RWPE2 (cell line): ENCODE results near the gene SAP30.

Source experiments
- ATAC-seq: fragments of 200-7000 bp; cut with Tn5 transposase; 3 replicates; pipeline ENCODE4 v1.9.1; 2021; ENCODE audit warnings: low read depth
- DNase-seq: peaks from one replicate; pipeline ENCODE4 v3.0.0-alpha.2; 2020; ENCODE audit warnings: low spot score
- H3K27ac ChIP-seq: fragments of 450-650 bp; 2 replicates; pipeline ENCODE4 v1.5.1; 2017; ENCODE audit warnings: mild to moderate bottlenecking; ENCODE audit not compliant: poor library complexity, severe bottlenecking
- H3K27me3 ChIP-seq: fragments of 250-450 bp; sonication (Bioruptor Pico); 2 replicates; pipeline ENCODE4 v1.5.1; 2021; ENCODE audit warnings: mild to moderate bottlenecking, moderate library complexity; ENCODE audit not compliant: insufficient read depth, poor library complexity, severe bottlenecking
- H3K36me3 ChIP-seq: fragments of 250-450 bp; sonication (Bioruptor Pico); 2 replicates; pipeline ENCODE4 v1.5.1; 2020; ENCODE audit warnings: low read depth, mild to moderate bottlenecking, moderate library complexity
- H3K4me1 ChIP-seq: fragments of 250-450 bp; sonication (Bioruptor Pico); 2 replicates; pipeline ENCODE4 v1.5.1; 2021; ENCODE audit warnings: mild to moderate bottlenecking, moderate library complexity; ENCODE audit not compliant: insufficient read depth, poor library complexity, severe bottlenecking
- H3K4me3 ChIP-seq: fragments of 250-450 bp; sonication (Bioruptor Pico); 2 replicates; pipeline ENCODE4 v1.5.1; 2021; ENCODE audit warnings: mild to moderate bottlenecking, moderate library complexity; ENCODE audit not compliant: severe bottlenecking
- H3K9me3 ChIP-seq: fragments of 250-450 bp; sonication (Bioruptor Pico); 2 replicates; pipeline ENCODE4 v1.5.1; 2021; ENCODE audit warnings: mild to moderate bottlenecking, moderate library complexity; ENCODE audit not compliant: severe bottlenecking
- TF ChIP-seq, protein P1 (sequence below): fragments of 450-650 bp; IDR thresholded peaks from one replicate; pipeline ENCODE4 v1.5.1; 2017; ENCODE audit warnings: mild to moderate bottlenecking, moderate library complexity; ENCODE audit not compliant: poor library complexity, severe bottlenecking

The SAP30 gene

DNA sequence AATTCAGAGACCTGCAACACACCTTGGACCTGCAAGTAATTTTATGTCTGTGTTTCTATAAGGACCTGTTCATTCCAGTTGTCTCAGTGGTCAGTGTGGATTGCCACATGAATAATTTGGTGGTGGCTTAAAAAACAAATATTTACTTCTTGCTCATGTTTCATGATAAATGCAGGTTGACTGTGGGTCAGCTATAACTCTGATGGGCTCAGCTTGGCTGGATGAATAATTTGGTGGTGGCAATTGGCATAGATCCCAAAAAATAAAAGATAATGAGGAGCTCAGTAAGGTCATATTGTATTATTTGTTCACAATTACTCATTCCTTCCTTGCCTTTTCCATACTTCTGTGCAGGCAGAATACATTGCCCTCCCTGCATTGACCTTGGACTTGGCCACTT is 47.1 kb downstream of the SAP30 start:
- Histone ChIP-seq H3K27ac (no peak overlapping the region), H3K4me3 (no peak overlapping the region), H3K36me3 (no peaks in the 10 kb centered on the region), H3K27me3 (no peaks in the 10 kb centered on the region), H3K4me1 (peaks cover 8% of the 10 kb centered on the region), H3K9me3 (no peaks in the 10 kb centered on the region)
- no peak for ATAC-seq
- no peak for DNase-seq
- TF ChIP-seq, protein P1, sequence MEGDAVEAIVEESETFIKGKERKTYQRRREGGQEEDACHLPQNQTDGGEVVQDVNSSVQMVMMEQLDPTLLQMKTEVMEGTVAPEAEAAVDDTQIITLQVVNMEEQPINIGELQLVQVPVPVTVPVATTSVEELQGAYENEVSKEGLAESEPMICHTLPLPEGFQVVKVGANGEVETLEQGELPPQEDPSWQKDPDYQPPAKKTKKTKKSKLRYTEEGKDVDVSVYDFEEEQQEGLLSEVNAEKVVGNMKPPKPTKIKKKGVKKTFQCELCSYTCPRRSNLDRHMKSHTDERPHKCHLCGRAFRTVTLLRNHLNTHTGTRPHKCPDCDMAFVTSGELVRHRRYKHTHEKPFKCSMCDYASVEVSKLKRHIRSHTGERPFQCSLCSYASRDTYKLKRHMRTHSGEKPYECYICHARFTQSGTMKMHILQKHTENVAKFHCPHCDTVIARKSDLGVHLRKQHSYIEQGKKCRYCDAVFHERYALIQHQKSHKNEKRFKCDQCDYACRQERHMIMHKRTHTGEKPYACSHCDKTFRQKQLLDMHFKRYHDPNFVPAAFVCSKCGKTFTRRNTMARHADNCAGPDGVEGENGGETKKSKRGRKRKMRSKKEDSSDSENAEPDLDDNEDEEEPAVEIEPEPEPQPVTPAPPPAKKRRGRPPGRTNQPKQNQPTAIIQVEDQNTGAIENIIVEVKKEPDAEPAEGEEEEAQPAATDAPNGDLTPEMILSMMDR = no peak

DNA sequence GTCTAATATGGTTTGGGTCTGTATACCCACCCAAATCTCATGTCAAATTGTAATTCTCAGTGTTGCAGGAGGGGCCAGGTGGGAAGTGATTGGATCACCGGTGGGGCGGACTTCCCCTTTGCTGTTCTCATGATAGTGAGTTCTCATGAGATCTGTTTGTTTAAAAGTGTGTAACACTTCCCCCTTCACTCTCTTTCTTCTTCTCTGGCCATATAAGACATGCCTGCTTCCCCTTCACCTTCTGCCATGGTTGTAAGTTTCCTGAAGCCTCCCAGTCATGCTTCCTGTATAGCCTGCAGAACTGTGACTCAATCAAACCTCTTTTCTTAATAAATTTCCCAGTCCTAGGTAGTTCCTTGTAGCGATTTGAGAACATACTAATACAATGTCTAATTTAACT is 47.9 kb downstream of the SAP30 start:
- H3K36me3 ChIP-seq = no peaks in the 10 kb centered on the region
- H3K4me1 ChIP-seq = peaks cover 8% of the 10 kb centered on the region
- H3K27me3 ChIP-seq = no peaks in the 10 kb centered on the region
- TF ChIP-seq, protein P1 = no peak
- DNase-seq = no peak
- no peak overlapping the region for H3K27ac ChIP-seq
- no peak for ATAC-seq
- H3K4me3 ChIP-seq = no peak overlapping the region
- no peaks in the 10 kb centered on the region for H3K9me3 ChIP-seq

- Histone ChIP-seq H3K4me1 (peaks cover 2% of the 10 kb centered on the region), H3K27ac (no peak overlapping the region), H3K4me3 (no peak overlapping the region), H3K36me3 (no peaks in the 10 kb centered on the region), H3K27me3 (no peaks in the 10 kb centered on the region), H3K9me3 (no peaks in the 10 kb centered on the region)
- no peak for DNase-seq
- ATAC-seq = peak; percentile 49; the same call in 1 of the 3 replicates
- TF ChIP-seq, protein P1 = peak; percentile 75
These were observed 49.6 kb downstream of the SAP30 start for GRCh38 chr4:173420324-173420752.

GRCh38 chr4:173420801-173421200 is 50.0 kb downstream of the SAP30 start:
- Histone ChIP-seq H3K4me1 (no peaks in the 10 kb centered on the region), H3K36me3 (no peaks in the 10 kb centered on the region), H3K4me3 (no peak overlapping the region), H3K9me3 (no peaks in the 10 kb centered on the region), H3K27me3 (no peaks in the 10 kb centered on the region), H3K27ac (no peak overlapping the region)
- DNase-seq (no peak), ATAC-seq (no peak)
- TF ChIP-seq, protein P1 = no peak

GRCh38 chr4:173424899-173425805 is 54.4 kb downstream of the SAP30 start:
- no peak for DNase-seq
- Histone ChIP-seq H3K27me3 (no peaks in the 10 kb centered on the region), H3K9me3 (no peaks in the 10 kb centered on the region), H3K4me1 (no peaks in the 10 kb centered on the region), H3K4me3 (no peak overlapping the region), H3K27ac (no peak overlapping the region), H3K36me3 (no peaks in the 10 kb centered on the region)
- TF ChIP-seq, protein P1 = no peak
- no peak for ATAC-seq
